SK-N-MC (cell line): ENCODE measurements around the gene CSNK1A1.

Experiments
- DNase-seq: peaks from one replicate; pipeline ENCODE4 v3.0.0-alpha.2; 2011; ENCODE audit warnings: low read depth, low spot score
- H3K27ac ChIP-seq: fragments of 200-600 bp; sonication (generic); 2 replicates; pipeline ENCODE4 v1.5.1; 2016; ENCODE audit warnings: mixed run types
- H3K36me3 ChIP-seq: fragments of 200-600 bp; sonication (generic); 2 replicates; pipeline ENCODE4 v1.6.1; 2017; ENCODE audit warnings: antibody characterized with exemption, low read length, mixed read lengths; ENCODE audit not compliant: insufficient read depth
- H3K4me3 ChIP-seq: fragments of 200-600 bp; sonication (generic); 2 replicates; pipeline ENCODE4 v1.5.1; 2016
- H3K9ac ChIP-seq: fragments of 200-600 bp; sonication (generic); 2 replicates; pipeline ENCODE4 v1.8.0; 2017; ENCODE audit warnings: mixed run types, mixed read lengths; ENCODE audit not compliant: insufficient read length
- H3K9me3 ChIP-seq: fragments of 200-600 bp; sonication (generic); 2 replicates; pipeline ENCODE4 v1.6.1; 2017; ENCODE audit warnings: low read depth, mild to moderate bottlenecking, antibody characterized with exemption, low read length, moderate library complexity, mixed read lengths
- EZH2 ChIP-seq: fragments of 200-600 bp; sonication (generic); IDR thresholded peaks from one replicate; pipeline ENCODE4 v1.6.1; 2017; ENCODE audit warnings: antibody characterized with exemption
- FOXP2 ChIP-seq: optimal IDR thresholded peaks from 2 replicates; pipeline ENCODE3; 2011; ENCODE audit warnings: mild to moderate bottlenecking, moderate library complexity; ENCODE audit not compliant: insufficient read depth; ENCODE audit errors: extremely low read length, control extremely low read depth
- POLR2AphosphoS5 ChIP-seq: IDR thresholded peaks from 2 replicates; pipeline ENCODE4 v1.6.1; 2012; ENCODE audit warnings: mild to moderate bottlenecking, low read depth, low read length, borderline replicate concordance

Gene CSNK1A1

DNA sequence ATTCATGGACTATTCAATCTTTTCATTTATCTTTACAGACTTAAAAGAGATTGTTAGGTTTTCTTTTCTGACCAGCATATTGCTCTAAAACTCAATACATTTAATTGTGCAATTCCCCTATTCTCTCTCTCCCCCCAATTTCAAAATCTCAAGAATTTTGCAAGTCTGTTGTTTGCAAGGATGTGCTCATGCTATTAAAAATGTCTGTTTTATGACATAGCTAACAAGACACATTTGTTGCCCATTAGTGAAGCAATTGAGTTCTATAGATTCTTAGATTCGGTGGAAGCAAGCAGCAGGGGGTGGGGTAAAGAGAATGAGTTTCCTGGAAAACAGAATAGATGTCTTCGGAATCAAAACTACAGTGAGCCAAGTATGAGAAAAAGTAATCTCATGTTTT is 8.5 kb upstream of the CSNK1A1 start:
- no peaks in the 10 kb centered on the region for H3K36me3 ChIP-seq
- no peaks in the 10 kb centered on the region for H3K9me3 ChIP-seq
- H3K9ac ChIP-seq: no peak overlapping the region
- H3K27ac ChIP-seq: no peak overlapping the region
- DNase-seq: peak; percentile 64
- no peak for TF ChIP-seq FOXP2
- TF ChIP-seq EZH2: no peak
- no peak; the same call in 1 of the 2 replicates for TF ChIP-seq POLR2AphosphoS5
- peak overlapping the region; percentile 28 for H3K4me3 ChIP-seq

DNA sequence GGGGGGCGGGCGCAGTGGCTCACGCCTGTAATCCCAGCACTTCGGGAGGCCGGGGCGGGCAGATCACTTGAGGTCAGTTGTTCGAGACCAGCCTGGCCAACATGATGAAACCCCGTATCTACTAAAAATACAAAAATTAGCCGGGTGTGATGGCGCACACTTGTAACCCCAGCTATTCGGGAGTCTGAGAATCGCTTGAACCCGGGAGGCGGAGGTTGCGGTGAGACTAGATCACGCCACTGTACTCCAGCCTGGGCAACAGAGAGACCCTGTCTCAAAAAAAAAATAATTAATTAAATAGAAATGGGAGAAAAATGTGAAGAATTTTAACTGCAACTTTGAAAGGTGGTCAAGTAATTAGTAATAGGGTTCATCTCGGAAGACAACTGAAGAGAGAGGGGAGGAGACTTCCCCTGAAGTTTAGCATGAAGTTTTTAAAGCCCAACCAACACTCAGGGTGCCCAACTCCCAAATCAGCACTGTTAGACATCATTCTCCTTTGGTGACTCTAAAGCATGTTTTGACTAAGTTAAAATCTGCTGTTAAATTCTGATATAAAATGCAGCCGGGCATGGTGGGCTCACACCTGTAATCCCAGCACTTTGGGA is 1.4 kb upstream of the CSNK1A1 start:
- Histone ChIP-seq H3K9ac (no peak overlapping the region), H3K27ac (no peak overlapping the region), H3K9me3 (no peaks in the 10 kb centered on the region), H3K4me3 (peak overlapping the region; percentile 88), H3K36me3 (peaks cover 28% of the 10 kb centered on the region)
- TF ChIP-seq EZH2 (no peak), POLR2AphosphoS5 (no peak), FOXP2 (no peak)
- DNase-seq: no peak

DNA sequence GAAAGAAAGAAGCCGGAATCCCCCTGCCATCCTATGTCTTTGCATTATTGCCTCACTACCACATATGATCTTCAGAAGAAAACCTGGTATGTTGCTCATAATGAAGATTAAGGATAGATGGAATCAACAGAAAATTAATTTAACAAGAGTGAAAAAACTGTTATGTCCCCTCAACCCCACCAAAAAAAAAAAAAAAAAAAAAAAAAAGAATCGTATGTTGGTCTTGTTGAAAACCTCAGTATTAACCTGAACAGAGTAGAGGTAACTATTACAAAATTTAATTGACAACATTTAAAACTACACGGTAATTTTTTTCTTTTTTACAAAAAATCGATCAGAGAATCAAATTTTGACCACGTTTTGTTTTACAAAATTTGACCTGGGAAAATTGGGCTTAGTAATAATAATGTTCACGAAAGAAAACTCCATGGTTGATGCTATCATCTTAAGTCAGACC is 827 bp upstream of the CSNK1A1 start:
- TF ChIP-seq EZH2 (no peak), POLR2AphosphoS5 (no peak), FOXP2 (no peak)
- Histone ChIP-seq H3K36me3 (peaks cover 34% of the 10 kb centered on the region), H3K4me3 (peak overlapping the region; percentile 88), H3K27ac (peak overlapping the region; percentile 62), H3K9me3 (no peaks in the 10 kb centered on the region), H3K9ac (peak overlapping the region; percentile 93)
- no peak for DNase-seq

DNA sequence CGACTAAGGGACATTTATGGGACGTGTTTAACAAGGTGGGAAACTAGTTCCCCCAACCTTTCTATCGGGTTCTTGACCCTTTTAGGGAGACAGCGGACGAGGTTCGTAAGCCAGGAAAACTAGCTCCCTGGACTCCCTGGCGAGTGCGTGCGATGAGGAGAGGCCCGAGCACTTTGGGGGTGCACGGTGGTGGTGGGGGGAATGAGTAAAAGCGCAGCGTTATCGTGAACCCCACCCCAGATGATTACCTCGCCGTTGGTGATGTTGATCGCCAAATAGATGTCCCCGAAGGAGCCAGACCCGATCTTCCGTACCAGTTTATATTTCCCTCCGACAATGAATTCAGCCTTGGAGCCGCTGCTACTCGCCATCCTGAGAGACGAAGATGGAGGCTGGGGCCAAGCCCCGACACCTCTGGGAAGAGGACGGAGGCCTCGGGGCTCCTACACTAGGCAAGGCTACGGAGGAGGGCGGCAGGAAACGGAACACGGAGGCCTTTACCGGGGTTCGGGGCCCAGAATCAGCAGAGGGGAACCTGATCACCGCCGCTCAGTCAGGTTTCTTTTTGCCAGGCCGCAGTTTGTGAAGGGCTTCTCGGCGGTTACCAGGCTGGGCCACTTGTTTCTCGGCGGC is 529 bp downstream of the CSNK1A1 start:
- H3K27ac ChIP-seq: peak overlapping the region; percentile 88
- H3K9me3 ChIP-seq: no peaks in the 10 kb centered on the region
- no peak for DNase-seq
- peak overlapping the region; percentile 99 for H3K9ac ChIP-seq
- peak overlapping the region; percentile 88 for H3K4me3 ChIP-seq
- no peak for TF ChIP-seq EZH2
- TF ChIP-seq POLR2AphosphoS5: no peak
- TF ChIP-seq FOXP2: no peak
- H3K36me3 ChIP-seq: peaks cover 48% of the 10 kb centered on the region

DNA sequence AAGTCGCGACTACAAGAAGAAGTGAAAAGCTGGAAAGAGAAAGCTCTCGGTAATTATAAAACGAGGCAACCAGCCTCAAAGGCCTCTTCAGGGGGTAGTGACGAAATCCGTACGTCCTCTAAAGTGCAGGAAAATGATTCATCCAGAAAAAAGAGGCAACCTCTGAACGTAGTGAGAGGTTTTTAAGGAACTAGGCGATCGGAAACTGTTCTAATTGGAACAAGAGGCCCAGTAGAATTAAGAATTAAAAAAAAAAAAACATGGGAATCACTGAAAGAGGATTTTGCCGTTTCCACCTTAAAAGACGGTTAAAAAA is 1.0 kb downstream of the CSNK1A1 start:
- H3K9ac ChIP-seq: peak overlapping the region; percentile 99
- H3K36me3 ChIP-seq: peaks cover 52% of the 10 kb centered on the region
- H3K27ac ChIP-seq: peak overlapping the region; percentile 88
- no peaks in the 10 kb centered on the region for H3K9me3 ChIP-seq
- DNase-seq: no peak
- no peak for TF ChIP-seq FOXP2
- no peak for TF ChIP-seq EZH2
- no peak for TF ChIP-seq POLR2AphosphoS5
- H3K4me3 ChIP-seq: peak overlapping the region; percentile 88

DNA sequence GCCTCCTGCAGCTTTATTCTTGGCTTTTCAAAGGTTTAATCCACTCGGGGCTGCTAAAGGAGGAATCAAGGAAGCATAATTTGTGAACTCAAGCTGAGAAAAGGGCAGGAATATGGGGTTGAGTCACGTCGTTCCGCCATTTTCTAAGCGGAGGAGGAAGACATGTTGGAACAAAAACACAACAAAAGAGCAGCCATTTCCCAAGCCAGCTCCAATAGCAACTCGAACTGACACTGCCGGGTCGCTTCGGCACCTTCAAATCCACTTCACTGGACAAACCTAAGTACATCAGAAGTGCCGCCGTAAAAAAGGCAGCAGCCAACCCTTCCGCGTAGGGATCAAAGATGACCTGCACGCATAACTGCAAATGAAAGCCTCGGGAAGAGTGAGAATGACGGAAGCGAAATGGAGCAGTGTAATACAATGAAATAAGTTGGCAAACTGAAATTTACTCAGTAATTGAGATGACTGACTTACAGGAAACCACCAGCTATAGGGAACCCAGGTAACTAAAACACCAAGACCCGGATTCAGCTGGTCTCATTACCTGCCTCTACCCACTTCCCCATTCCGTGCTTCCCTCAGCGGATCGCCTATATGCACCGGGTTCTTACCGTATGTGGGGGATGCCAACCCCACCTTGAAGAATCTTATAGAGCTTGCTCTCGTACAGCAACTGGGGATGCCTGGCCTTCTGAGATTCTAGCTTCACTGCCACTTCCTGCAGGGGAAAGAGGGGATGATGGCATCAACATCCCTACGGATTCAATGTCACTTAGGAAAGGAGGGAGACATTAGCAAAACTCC is 1.6 kb downstream of the CSNK1A1 start:
- peak overlapping the region; percentile 99 for H3K9ac ChIP-seq
- TF ChIP-seq FOXP2: no peak
- no peak for TF ChIP-seq EZH2
- no peak for TF ChIP-seq POLR2AphosphoS5
- DNase-seq: no peak
- peak overlapping the region; percentile 88 for H3K27ac ChIP-seq
- H3K4me3 ChIP-seq: peak overlapping the region; percentile 88
- H3K36me3 ChIP-seq: peaks cover 58% of the 10 kb centered on the region
- H3K9me3 ChIP-seq: no peaks in the 10 kb centered on the region

DNA sequence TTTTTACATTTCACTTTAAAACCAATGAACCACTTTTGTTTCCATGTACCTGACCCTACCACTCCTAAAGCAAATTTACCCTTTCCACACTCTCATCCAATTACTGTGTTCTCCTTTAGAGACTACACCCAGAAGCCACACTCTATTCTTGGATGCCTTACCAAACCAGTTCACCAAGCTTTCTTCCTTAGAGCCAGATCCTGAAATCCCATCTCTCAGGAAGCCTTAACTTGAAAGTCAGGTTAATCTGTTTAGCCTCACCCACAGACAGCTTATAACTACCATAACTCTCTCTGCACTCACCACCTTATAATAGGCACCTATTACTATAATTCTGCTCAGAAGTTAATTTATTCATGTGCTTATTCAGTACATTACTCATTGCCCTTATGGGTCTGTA is 4.3 kb downstream of the CSNK1A1 start:
- no peaks in the 10 kb centered on the region for H3K9me3 ChIP-seq
- H3K27ac ChIP-seq: no peak overlapping the region
- no peak for DNase-seq
- peak overlapping the region; percentile 5; the same call in 1 of the 2 replicates for H3K4me3 ChIP-seq
- peaks cover 76% of the 10 kb centered on the region for H3K36me3 ChIP-seq
- H3K9ac ChIP-seq: no peak overlapping the region
- TF ChIP-seq EZH2 (no peak), FOXP2 (no peak), POLR2AphosphoS5 (no peak)

DNA sequence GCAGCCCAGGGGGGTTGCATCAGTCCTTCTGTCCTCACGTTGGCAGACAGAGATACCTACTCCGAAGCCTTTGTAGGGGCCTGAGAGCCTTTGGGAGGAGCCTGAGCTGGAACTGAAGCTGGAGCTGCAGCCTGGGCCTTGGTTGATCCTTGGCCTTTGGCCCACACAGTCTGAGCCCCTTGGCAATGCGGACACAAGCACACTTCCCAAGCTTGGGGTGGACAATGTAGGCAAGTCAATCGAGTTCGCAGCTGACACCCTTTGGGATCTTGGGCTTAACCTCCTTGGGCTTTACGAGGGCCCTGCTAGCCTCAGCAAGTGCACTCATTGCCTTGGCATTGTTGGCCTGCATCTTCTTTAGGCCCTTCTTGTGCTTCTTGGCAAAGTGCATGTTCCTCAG is 5.9 kb downstream of the CSNK1A1 start:
- no peak for TF ChIP-seq EZH2
- Histone ChIP-seq H3K9me3 (no peaks in the 10 kb centered on the region), H3K4me3 (no peak overlapping the region), H3K9ac (no peak overlapping the region), H3K36me3 (peaks cover 84% of the 10 kb centered on the region), H3K27ac (no peak overlapping the region)
- no peak for DNase-seq

DNA sequence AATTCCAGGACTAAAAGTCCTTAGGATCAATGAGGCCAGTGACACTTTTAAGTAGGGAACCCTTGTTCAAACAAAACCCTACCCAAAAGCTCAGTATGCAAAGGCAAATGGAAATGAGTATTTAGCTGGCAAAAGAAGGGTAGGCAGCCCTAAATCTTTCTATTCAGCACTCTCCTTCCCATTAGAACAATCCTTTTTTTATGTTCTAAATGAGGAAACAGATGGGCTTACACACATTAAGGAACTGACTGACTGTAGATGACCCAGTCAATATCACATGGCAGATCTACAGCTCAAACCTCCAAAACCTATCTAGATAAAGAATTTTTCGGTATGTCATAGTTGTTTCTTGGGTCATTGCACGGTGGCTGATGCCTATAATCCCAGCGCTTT is 7.2 kb downstream of the CSNK1A1 start:
- no peak for DNase-seq

More for the DNA sequence above, 7.2 kb downstream of the CSNK1A1 start:
- no peaks in the 10 kb centered on the region for H3K9me3 ChIP-seq
- H3K36me3 ChIP-seq: peaks cover 81% of the 10 kb centered on the region
- no peak for TF ChIP-seq EZH2
- TF ChIP-seq FOXP2: no peak
- TF ChIP-seq POLR2AphosphoS5: no peak
- no peak overlapping the region for H3K4me3 ChIP-seq
- no peak overlapping the region for H3K9ac ChIP-seq
- H3K27ac ChIP-seq: no peak overlapping the region
